ENCODE measurements around the gene PANK2.

PANK2 gene

DNA sequence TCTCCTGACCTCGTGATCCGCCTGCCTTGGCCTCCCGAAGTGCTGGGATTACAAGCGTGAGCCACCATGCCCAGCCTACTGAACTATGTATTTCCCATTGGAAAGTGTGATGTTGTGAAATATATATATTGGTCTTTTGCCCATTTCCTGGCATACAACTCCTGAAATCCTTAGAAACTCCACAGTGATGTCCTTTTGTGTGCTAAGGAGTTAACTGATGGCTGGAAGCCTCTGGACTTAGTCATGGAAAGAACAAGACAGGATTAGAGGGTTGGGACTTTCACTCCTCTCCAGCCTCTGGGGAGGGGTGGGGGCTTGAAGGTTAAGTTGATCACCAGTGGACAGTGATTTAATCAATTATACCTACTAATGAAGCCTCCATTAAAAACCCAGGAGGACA lies 7.1 kb downstream of the PANK2 start:
- TF ChIP-seq CREB1 (IDR thresholded peaks at IDR 0.05; ENCODE audit: low read depth) = no peak
- TF ChIP-seq YY1 (IDR thresholded peaks at IDR 0.05; ENCODE audit: low read depth) = no peak
- no peak for TF ChIP-seq EGR1 (IDR thresholded peaks at IDR 0.05)
- no peak for TF ChIP-seq TAF1 (IDR thresholded peaks at IDR 0.05; ENCODE audit: low read depth)
- TF ChIP-seq NFIC (IDR thresholded peaks at IDR 0.05) = no peak
- TF ChIP-seq, protein P1, sequence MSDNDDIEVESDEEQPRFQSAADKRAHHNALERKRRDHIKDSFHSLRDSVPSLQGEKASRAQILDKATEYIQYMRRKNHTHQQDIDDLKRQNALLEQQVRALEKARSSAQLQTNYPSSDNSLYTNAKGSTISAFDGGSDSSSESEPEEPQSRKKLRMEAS (IDR thresholded peaks at IDR 0.05) = no peak
- no peak for TF ChIP-seq TEAD4 (IDR thresholded peaks at IDR 0.05)
- no peak for TF ChIP-seq RAD21 (IDR thresholded peaks at IDR 0.05; ENCODE audit: low read depth)
- TF ChIP-seq, protein P2, sequence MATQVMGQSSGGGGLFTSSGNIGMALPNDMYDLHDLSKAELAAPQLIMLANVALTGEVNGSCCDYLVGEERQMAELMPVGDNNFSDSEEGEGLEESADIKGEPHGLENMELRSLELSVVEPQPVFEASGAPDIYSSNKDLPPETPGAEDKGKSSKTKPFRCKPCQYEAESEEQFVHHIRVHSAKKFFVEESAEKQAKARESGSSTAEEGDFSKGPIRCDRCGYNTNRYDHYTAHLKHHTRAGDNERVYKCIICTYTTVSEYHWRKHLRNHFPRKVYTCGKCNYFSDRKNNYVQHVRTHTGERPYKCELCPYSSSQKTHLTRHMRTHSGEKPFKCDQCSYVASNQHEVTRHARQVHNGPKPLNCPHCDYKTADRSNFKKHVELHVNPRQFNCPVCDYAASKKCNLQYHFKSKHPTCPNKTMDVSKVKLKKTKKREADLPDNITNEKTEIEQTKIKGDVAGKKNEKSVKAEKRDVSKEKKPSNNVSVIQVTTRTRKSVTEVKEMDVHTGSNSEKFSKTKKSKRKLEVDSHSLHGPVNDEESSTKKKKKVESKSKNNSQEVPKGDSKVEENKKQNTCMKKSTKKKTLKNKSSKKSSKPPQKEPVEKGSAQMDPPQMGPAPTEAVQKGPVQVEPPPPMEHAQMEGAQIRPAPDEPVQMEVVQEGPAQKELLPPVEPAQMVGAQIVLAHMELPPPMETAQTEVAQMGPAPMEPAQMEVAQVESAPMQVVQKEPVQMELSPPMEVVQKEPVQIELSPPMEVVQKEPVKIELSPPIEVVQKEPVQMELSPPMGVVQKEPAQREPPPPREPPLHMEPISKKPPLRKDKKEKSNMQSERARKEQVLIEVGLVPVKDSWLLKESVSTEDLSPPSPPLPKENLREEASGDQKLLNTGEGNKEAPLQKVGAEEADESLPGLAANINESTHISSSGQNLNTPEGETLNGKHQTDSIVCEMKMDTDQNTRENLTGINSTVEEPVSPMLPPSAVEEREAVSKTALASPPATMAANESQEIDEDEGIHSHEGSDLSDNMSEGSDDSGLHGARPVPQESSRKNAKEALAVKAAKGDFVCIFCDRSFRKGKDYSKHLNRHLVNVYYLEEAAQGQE (IDR thresholded peaks at IDR 0.05; ENCODE audit: low read depth) = no peak
- no peak for TF ChIP-seq CEBPB (IDR thresholded peaks at IDR 0.05)
- TF ChIP-seq TCF12 (IDR thresholded peaks at IDR 0.05; ENCODE audit: low read depth) = no peak
- no peak for TF ChIP-seq ZBTB7A (IDR thresholded peaks at IDR 0.05; ENCODE audit: low read depth)
- TF ChIP-seq, protein P3, sequence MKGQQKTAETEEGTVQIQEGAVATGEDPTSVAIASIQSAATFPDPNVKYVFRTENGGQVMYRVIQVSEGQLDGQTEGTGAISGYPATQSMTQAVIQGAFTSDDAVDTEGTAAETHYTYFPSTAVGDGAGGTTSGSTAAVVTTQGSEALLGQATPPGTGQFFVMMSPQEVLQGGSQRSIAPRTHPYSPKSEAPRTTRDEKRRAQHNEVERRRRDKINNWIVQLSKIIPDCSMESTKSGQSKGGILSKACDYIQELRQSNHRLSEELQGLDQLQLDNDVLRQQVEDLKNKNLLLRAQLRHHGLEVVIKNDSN (IDR thresholded peaks at IDR 0.05) = no peak
- TF ChIP-seq EP300 (IDR thresholded peaks at IDR 0.05; ENCODE audit: borderline replicate concordance) = no peak
- no peak for TF ChIP-seq FOXM1 (IDR thresholded peaks at IDR 0.05; ENCODE audit: borderline replicate concordance, low read depth)

DNA sequence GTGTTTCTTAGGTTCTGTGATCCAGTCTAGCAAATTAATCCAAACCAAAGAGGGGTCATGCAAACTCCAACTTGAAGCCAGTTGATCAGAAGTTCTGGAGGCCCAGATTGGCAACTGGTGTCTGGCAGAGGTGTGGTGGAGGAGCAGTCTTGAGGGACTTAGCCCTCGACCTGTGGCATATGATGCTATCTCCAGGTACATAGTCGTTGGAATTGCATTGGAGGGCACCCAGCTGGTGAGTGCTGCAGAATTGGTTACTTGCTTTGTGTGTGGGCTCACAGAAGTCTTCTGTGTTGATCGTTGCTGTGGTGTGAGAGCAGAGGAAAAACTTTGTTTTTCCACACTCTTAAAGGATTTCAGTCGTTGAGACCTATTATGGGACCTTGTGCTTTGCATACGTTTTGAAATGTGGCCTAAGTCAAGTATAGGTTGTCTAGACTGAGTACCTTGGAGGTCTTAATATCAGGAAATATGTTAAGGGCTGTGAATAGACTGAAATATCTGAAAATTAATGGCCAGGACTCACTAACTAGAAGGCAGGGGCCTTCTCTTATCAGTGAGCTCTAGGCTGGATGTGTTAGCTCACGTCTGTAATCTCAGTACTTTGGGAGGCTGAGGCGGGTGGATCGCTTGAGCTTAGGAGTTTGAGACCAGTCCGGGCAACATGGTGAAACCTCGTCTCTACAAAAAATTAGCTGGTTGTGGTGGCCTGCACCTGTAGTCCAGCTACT lies 7.8 kb downstream of the PANK2 start:
- TF ChIP-seq YY1 (IDR thresholded peaks at IDR 0.05; ENCODE audit: low read depth) (no peak), EP300 (IDR thresholded peaks at IDR 0.05; ENCODE audit: borderline replicate concordance) (no peak), CEBPB (IDR thresholded peaks at IDR 0.05) (no peak), RAD21 (IDR thresholded peaks at IDR 0.05; ENCODE audit: low read depth) (no peak), ZBTB7A (IDR thresholded peaks at IDR 0.05; ENCODE audit: low read depth) (no peak), NFIC (IDR thresholded peaks at IDR 0.05) (no peak), TAF1 (IDR thresholded peaks at IDR 0.05; ENCODE audit: low read depth) (no peak), TCF12 (IDR thresholded peaks at IDR 0.05; ENCODE audit: low read depth) (no peak), TEAD4 (IDR thresholded peaks at IDR 0.05) (no peak)
- TF ChIP-seq, protein P3 (IDR thresholded peaks at IDR 0.05) = no peak
- TF ChIP-seq, protein P1 (IDR thresholded peaks at IDR 0.05) = no peak
- TF ChIP-seq, protein P2 (IDR thresholded peaks at IDR 0.05; ENCODE audit: low read depth) = no peak

DNA sequence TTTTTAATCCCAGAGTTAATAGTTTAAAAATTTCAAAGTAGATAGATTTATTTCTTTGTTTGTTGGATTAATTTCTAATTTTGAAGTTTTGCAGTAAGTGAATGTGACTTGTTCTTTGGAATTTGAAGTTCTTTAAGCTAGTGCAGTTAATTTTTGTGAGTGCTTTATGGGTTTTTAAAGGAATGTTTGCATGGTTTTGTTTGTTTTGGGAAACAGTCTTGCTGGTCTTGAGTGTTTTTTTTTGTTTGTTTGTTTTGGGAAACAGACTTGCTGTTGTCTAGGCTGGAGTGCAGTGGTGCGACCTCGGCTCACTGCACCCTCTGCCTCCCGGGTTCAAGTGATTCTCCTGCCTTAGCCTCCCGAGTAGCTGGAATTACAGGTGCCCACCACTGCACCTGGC lies 9.5 kb downstream of the PANK2 start:
- no peak for TF ChIP-seq RAD21 (IDR thresholded peaks at IDR 0.05; ENCODE audit: low read depth)
- no peak for TF ChIP-seq FOXM1 (IDR thresholded peaks at IDR 0.05; ENCODE audit: borderline replicate concordance, low read depth)
- TF ChIP-seq, protein P3 (IDR thresholded peaks at IDR 0.05) = no peak
- TF ChIP-seq TAF1 (IDR thresholded peaks at IDR 0.05; ENCODE audit: low read depth) = no peak
- TF ChIP-seq, protein P2 (IDR thresholded peaks at IDR 0.05; ENCODE audit: low read depth) = no peak
- TF ChIP-seq TEAD4 (IDR thresholded peaks at IDR 0.05) = no peak
- TF ChIP-seq EGR1 (IDR thresholded peaks at IDR 0.05) = no peak
- TF ChIP-seq, protein P1 (IDR thresholded peaks at IDR 0.05) = no peak
- no peak for TF ChIP-seq CREB1 (IDR thresholded peaks at IDR 0.05; ENCODE audit: low read depth)
- TF ChIP-seq NFIC (IDR thresholded peaks at IDR 0.05) = no peak
- TF ChIP-seq ZBTB7A (IDR thresholded peaks at IDR 0.05; ENCODE audit: low read depth) = no peak
- TF ChIP-seq YY1 (IDR thresholded peaks at IDR 0.05; ENCODE audit: low read depth) = no peak
- TF ChIP-seq TCF12 (IDR thresholded peaks at IDR 0.05; ENCODE audit: low read depth) = no peak
- TF ChIP-seq EP300 (IDR thresholded peaks at IDR 0.05; ENCODE audit: borderline replicate concordance) = no peak
- no peak for TF ChIP-seq CEBPB (IDR thresholded peaks at IDR 0.05)
